SK-N-MC (cell line): ENCODE measurements around the gene AVPR2.

Source experiments
- EZH2 ChIP-seq: fragments of 200-600 bp; sonication (generic); IDR thresholded peaks from one replicate; pipeline ENCODE4 v1.6.1; 2017; ENCODE audit warnings: antibody characterized with exemption
- FOXP2 ChIP-seq: optimal IDR thresholded peaks from 2 replicates; pipeline ENCODE3; 2011; ENCODE audit warnings: mild to moderate bottlenecking, moderate library complexity; ENCODE audit not compliant: insufficient read depth; ENCODE audit errors: extremely low read length, control extremely low read depth
- POLR2AphosphoS5 ChIP-seq: IDR thresholded peaks from 2 replicates; pipeline ENCODE4 v1.6.1; 2012; ENCODE audit warnings: mild to moderate bottlenecking, low read depth, low read length, borderline replicate concordance

DNA sequence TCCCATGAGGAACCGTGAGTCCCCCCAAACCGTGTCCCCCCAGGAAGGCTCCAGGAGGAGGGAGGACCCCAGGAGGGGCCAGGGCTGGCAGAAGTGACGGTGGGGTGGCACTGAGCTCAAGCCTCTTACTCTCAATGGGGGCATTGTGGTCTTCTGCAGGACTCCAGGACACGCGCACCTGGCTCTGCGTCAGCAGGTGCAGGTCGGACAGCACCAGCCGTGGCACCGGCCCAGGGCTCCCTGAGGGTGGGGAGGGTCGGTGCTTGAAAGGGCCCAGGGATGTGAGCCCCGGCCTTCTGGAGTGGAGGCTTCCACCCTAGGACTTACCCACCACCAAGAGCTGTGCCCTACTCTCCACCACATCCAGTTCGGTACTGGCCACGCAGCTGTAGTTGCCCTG is 36.8 kb upstream of the AVPR2 start:
- no peak for TF ChIP-seq EZH2
- TF ChIP-seq POLR2AphosphoS5, result no peak
- TF ChIP-seq FOXP2, result no peak
